HepG2 (cell line): Measurements from ENCODE around the gene SIRT7. TPM values are rescaled to one million over a fixed set of nuclear protein-coding genes. Genes with fewer than 3 reads are reported as not detected.

Source experiments
- CENPX ChIP-seq: sonication (generic); formaldehyde crosslinking; IDR thresholded peaks from 2 replicates; pipeline ENCODE4 v1.9.0; 2021; ENCODE audit warnings: mild to moderate bottlenecking, missing genetic modification reagents, moderate library complexity
- ELF4 ChIP-seq: sonication (generic); formaldehyde crosslinking; IDR thresholded peaks from 2 replicates; pipeline ENCODE4 v1.5.0; 2020; ENCODE audit warnings: missing genetic modification reagents, mild to moderate bottlenecking, moderate library complexity, borderline replicate concordance
- FOXJ3 ChIP-seq: sonication (generic); formaldehyde crosslinking; IDR thresholded peaks from 2 replicates; pipeline ENCODE4 v1.4.0; 2020; ENCODE audit warnings: missing genetic modification reagents, mild to moderate bottlenecking, borderline replicate concordance
- IKZF4 ChIP-seq: sonication (generic); formaldehyde crosslinking; IDR thresholded peaks from 2 replicates; pipeline ENCODE4 v1.5.1; 2020; ENCODE audit warnings: borderline replicate concordance, mild to moderate bottlenecking, low read depth, missing genetic modification reagents; ENCODE audit errors: not compliant biosample characterization
- MLLT10 ChIP-seq: sonication (generic); formaldehyde crosslinking; IDR thresholded peaks from 2 replicates; pipeline ENCODE4 v1.4.0; 2020; ENCODE audit warnings: missing genetic modification reagents
- MYC ChIP-seq: sonication (generic); formaldehyde crosslinking; IDR thresholded peaks from 2 replicates; pipeline ENCODE4 v1.9.0; 2021; ENCODE audit warnings: missing genetic modification reagents, borderline replicate concordance
- TBX2 ChIP-seq: sonication (generic); formaldehyde crosslinking; IDR thresholded peaks from 2 replicates; pipeline ENCODE4 v1.5.0; 2020; ENCODE audit warnings: missing genetic modification reagents, mild to moderate bottlenecking, borderline replicate concordance
- polyA plus RNA-seq, 8 experiments: library from polyadenylated mRNA; depleted of rRNA in 3 of 8; stranded (reverse) in 7 of 8; unstranded in 1 of 8; fragments of >200 nt; fragmentation: Illumina TruSeq in 4 of 8; extraction: Trizol in 4 of 8; gene quantifications; 2 replicates each; pipeline versions ENCODE4 v1.2.1 to v1.2.3, GENCODE V29; 2011 to 2016; ENCODE audit warnings: low read depth in 4 of 8, missing spikeins in 1 of 8, mixed read lengths in 1 of 8; ENCODE audit not compliant: insufficient read depth in 1 of 8
- total RNA-seq, 5 experiments: library from RNA; depleted of rRNA; stranded (reverse); fragments of >200 nt; fragmentation: Illumina TruSeq; extraction: Trizol; gene quantifications; 2 replicates each; pipeline ENCODE4 v1.2.3, GENCODE V29; 2016; ENCODE audit warnings: low read depth in 1 of 5
- TF ChIP-seq, protein P1 (sequence below): sonication (generic); formaldehyde crosslinking; IDR thresholded peaks from 2 replicates; pipeline ENCODE4 v1.4.0; 2020; ENCODE audit warnings: mild to moderate bottlenecking, missing genetic modification reagents, borderline replicate concordance
- TF ChIP-seq, protein P2 (sequence below): sonication (generic); formaldehyde crosslinking; IDR thresholded peaks from 2 replicates; pipeline ENCODE4 v1.4.0; 2020; ENCODE audit warnings: missing genetic modification reagents
- TF ChIP-seq, protein P3 (sequence below): sonication (generic); formaldehyde crosslinking; IDR thresholded peaks from 2 replicates; pipeline ENCODE4 v1.4.0; 2020; ENCODE audit warnings: missing genetic modification reagents, mild to moderate bottlenecking, borderline replicate concordance
- TF ChIP-seq, protein P4 (sequence below): sonication (generic); formaldehyde crosslinking; IDR thresholded peaks from 2 replicates; pipeline ENCODE4 v1.4.0; 2020; ENCODE audit warnings: missing genetic modification reagents
- TF ChIP-seq, protein P5 (sequence below): IDR thresholded peaks from 2 replicates; pipeline ENCODE4 v1.6.1; 2016; ENCODE audit warnings: missing genetic modification reagents, missing compliant biosample characterization
- TF ChIP-seq, protein P6 (sequence below): sonication (generic); formaldehyde crosslinking; IDR thresholded peaks from 2 replicates; pipeline ENCODE4 v1.8.1; 2022; ENCODE audit warnings: mild to moderate bottlenecking, missing genetic modification reagents
- TF ChIP-seq, protein P7 (sequence below): sonication (generic); formaldehyde crosslinking; IDR thresholded peaks from 2 replicates; pipeline ENCODE4 v1.4.0; 2020; ENCODE audit warnings: mild to moderate bottlenecking, missing genetic modification reagents

The SIRT7 gene
- total and polyA plus RNA-seq, 2 of the 13 experiments (the other 11 are each of a cell fraction or from before 2014, with no cell fraction given): 8.3 to 24.8 TPM

DNA sequence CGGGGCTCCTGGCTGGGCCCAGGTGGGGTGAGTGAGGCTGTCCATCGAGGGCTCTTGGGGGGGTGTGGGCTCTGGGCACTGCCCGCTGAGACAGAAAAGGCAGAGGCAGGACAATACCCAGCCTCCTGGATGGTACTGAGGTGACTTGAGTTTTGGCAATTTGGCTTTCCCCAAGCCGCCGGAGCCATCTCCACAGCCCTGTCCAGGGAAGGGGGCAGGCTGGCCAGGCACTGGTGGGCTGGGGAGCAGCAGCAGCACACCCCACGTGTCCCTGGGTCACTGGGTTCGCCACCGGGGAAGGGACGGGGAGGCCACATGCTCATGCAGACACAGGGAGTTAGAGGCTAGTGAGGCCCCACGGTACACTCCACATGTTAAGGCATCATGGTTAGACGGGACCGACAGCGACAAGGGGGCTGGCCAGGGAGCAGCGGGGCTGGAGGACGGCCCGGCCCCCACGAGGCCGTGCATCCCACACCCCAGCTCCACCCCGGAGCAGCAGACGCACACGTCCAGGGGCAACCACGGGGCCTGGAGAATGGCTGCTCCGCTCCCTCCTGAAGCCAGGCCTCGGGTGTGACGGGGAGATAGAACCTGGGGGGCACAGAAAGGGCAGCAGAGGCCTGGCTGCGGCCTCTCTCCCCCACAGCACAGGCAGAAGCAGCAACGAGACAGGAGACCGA is 49.8 kb downstream of the SIRT7 start (continued):
- TF ChIP-seq, protein P1, sequence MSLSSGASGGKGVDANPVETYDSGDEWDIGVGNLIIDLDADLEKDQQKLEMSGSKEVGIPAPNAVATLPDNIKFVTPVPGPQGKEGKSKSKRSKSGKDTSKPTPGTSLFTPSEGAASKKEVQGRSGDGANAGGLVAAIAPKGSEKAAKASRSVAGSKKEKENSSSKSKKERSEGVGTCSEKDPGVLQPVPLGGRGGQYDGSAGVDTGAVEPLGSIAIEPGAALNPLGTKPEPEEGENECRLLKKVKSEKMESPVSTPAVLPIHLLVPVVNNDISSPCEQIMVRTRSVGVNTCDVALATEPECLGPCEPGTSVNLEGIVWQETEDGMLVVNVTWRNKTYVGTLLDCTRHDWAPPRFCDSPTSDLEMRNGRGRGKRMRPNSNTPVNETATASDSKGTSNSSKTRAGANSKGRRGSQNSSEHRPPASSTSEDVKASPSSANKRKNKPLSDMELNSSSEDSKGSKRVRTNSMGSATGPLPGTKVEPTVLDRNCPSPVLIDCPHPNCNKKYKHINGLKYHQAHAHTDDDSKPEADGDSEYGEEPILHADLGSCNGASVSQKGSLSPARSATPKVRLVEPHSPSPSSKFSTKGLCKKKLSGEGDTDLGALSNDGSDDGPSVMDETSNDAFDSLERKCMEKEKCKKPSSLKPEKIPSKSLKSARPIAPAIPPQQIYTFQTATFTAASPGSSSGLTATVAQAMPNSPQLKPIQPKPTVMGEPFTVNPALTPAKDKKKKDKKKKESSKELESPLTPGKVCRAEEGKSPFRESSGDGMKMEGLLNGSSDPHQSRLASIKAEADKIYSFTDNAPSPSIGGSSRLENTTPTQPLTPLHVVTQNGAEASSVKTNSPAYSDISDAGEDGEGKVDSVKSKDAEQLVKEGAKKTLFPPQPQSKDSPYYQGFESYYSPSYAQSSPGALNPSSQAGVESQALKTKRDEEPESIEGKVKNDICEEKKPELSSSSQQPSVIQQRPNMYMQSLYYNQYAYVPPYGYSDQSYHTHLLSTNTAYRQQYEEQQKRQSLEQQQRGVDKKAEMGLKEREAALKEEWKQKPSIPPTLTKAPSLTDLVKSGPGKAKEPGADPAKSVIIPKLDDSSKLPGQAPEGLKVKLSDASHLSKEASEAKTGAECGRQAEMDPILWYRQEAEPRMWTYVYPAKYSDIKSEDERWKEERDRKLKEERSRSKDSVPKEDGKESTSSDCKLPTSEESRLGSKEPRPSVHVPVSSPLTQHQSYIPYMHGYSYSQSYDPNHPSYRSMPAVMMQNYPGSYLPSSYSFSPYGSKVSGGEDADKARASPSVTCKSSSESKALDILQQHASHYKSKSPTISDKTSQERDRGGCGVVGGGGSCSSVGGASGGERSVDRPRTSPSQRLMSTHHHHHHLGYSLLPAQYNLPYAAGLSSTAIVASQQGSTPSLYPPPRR (CRISPR knock-in tag): no peak
- TF ChIP-seq, protein P2, sequence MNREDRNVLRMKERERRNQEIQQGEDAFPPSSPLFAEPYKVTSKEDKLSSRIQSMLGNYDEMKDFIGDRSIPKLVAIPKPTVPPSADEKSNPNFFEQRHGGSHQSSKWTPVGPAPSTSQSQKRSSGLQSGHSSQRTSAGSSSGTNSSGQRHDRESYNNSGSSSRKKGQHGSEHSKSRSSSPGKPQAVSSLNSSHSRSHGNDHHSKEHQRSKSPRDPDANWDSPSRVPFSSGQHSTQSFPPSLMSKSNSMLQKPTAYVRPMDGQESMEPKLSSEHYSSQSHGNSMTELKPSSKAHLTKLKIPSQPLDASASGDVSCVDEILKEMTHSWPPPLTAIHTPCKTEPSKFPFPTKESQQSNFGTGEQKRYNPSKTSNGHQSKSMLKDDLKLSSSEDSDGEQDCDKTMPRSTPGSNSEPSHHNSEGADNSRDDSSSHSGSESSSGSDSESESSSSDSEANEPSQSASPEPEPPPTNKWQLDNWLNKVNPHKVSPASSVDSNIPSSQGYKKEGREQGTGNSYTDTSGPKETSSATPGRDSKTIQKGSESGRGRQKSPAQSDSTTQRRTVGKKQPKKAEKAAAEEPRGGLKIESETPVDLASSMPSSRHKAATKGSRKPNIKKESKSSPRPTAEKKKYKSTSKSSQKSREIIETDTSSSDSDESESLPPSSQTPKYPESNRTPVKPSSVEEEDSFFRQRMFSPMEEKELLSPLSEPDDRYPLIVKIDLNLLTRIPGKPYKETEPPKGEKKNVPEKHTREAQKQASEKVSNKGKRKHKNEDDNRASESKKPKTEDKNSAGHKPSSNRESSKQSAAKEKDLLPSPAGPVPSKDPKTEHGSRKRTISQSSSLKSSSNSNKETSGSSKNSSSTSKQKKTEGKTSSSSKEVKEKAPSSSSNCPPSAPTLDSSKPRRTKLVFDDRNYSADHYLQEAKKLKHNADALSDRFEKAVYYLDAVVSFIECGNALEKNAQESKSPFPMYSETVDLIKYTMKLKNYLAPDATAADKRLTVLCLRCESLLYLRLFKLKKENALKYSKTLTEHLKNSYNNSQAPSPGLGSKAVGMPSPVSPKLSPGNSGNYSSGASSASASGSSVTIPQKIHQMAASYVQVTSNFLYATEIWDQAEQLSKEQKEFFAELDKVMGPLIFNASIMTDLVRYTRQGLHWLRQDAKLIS (CRISPR knock-in tag): 0 out of 2 replicates have a peak, but pooled peaks have one; percentile 73
- TF ChIP-seq TBX2 (CRISPR knock-in tag) (peak; percentile 35; the same call in 1 of the 2 replicates), MYC (CRISPR knock-in tag) (peak; percentile 3; the same call in 1 of the 2 replicates), CENPX (CRISPR knock-in tag) (no peak), MLLT10 (no peak), FOXJ3 (CRISPR knock-in tag) (no peak), IKZF4 (CRISPR knock-in tag) (no peak), ELF4 (CRISPR knock-in tag) (no peak)
- TF ChIP-seq, protein P3, sequence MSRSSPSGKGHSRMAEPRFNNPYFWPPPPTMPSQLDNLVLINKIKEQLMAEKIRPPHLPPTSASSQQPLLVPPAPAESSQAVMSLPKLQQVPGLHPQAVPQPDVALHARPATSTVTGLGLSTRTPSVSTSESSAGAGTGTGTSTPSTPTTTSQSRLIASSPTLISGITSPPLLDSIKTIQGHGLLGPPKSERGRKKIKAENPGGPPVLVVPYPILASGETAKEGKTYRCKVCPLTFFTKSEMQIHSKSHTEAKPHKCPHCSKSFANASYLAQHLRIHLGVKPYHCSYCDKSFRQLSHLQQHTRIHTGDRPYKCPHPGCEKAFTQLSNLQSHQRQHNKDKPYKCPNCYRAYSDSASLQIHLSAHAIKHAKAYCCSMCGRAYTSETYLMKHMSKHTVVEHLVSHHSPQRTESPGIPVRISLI: no peak
- TF ChIP-seq, protein P4, sequence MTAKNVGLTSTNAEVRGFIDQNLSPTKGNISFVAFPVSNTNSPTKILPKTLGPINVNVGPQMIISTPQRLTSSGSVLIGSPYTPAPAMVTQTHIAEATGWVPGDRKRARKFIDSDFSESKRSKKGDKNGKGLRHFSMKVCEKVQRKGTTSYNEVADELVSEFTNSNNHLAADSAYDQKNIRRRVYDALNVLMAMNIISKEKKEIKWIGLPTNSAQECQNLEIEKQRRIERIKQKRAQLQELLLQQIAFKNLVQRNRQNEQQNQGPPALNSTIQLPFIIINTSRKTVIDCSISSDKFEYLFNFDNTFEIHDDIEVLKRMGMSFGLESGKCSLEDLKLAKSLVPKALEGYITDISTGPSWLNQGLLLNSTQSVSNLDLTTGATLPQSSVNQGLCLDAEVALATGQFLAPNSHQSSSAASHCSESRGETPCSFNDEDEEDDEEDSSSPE (CRISPR knock-in tag): no peak
- TF ChIP-seq, protein P5, sequence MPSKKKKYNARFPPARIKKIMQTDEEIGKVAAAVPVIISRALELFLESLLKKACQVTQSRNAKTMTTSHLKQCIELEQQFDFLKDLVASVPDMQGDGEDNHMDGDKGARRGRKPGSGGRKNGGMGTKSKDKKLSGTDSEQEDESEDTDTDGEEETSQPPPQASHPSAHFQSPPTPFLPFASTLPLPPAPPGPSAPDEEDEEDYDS (CRISPR knock-in tag): no peak
- TF ChIP-seq, protein P6, sequence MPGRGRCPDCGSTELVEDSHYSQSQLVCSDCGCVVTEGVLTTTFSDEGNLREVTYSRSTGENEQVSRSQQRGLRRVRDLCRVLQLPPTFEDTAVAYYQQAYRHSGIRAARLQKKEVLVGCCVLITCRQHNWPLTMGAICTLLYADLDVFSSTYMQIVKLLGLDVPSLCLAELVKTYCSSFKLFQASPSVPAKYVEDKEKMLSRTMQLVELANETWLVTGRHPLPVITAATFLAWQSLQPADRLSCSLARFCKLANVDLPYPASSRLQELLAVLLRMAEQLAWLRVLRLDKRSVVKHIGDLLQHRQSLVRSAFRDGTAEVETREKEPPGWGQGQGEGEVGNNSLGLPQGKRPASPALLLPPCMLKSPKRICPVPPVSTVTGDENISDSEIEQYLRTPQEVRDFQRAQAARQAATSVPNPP: peak; percentile 75; the same call in 1 of the 2 replicates
- TF ChIP-seq, protein P7, sequence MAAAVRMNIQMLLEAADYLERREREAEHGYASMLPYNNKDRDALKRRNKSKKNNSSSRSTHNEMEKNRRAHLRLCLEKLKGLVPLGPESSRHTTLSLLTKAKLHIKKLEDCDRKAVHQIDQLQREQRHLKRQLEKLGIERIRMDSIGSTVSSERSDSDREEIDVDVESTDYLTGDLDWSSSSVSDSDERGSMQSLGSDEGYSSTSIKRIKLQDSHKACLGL (CRISPR knock-in tag): peak; percentile 29; the same call in 1 of the 2 replicates
